SK-N-DZ (cell line): Measurements from ENCODE around the gene STK10.

Source experiments
- DNase-seq: peaks from one replicate; pipeline ENCODE4 v3.0.0-alpha.2; 2015; ENCODE audit warnings: low spot score

Gene STK10

GRCh38 chr5:172010278-172010677, 177.7 kb downstream of the STK10 start:
- DNase-seq = no peak

- DNase-seq = no peak
Measured at GRCh38 chr5:172009536-172010270, 178.3 kb downstream of the STK10 start.

GRCh38 chr5:172008689-172009141, 179.3 kb downstream of the STK10 start:
- no peak for DNase-seq

GRCh38 chr5:172008111-172008455, 179.9 kb downstream of the STK10 start:
- no peak for DNase-seq

- no peak for DNase-seq
Measured at GRCh38 chr5:172007175-172008110, 180.6 kb downstream of the STK10 start.

GRCh38 chr5:172006321-172007174, 181.5 kb downstream of the STK10 start, which contains the start of gene FBXW11:
FBXW11 (minus strand) TSS chr5:172006638; CDS start chr5:172006502, 136 bp downstream.
- peak; percentile 98 for DNase-seq

GRCh38 chr5:172005708-172006320, 182.2 kb downstream of the STK10 start:
- peak; percentile 31 for DNase-seq

- DNase-seq = no peak
Measured at GRCh38 chr5:172004824-172005237, 183.2 kb downstream of the STK10 start.

- DNase-seq = no peak
Measured at GRCh38 chr5:172003746-172004145, 184.3 kb downstream of the STK10 start.

- peak; percentile 35 for DNase-seq
Measured at GRCh38 chr5:172002840-172003512, 185.0 kb downstream of the STK10 start.

- DNase-seq = peak; percentile 23
Measured at GRCh38 chr5:172002310-172002709, 185.7 kb downstream of the STK10 start.

- no peak for DNase-seq
Measured at GRCh38 chr5:171999877-172000276, 188.1 kb downstream of the STK10 start.

- DNase-seq = no peak
Measured at GRCh38 chr5:171999100-171999499, 188.9 kb downstream of the STK10 start.

- DNase-seq = no peak
Measured at GRCh38 chr5:171997011-171997410, 191.0 kb downstream of the STK10 start.

GRCh38 chr5:171992813-171993212, 195.2 kb downstream of the STK10 start:
- DNase-seq = no peak

GRCh38 chr5:171992305-171992704, 195.7 kb downstream of the STK10 start:
- no peak for DNase-seq
